Fibroblast of villous mesenchyme (primary cell): ENCODE data around the gene LRRC53. TPM values are rescaled to one million over a fixed set of nuclear protein-coding genes. Genes with fewer than 3 reads are reported as not detected.

ENCODE experiments used
- DNase-seq: peaks from one replicate; pipeline ENCODE4 v3.0.0-alpha.2; 2010; ENCODE audit warnings: low read depth
- H3K4me3 ChIP-seq: 2 replicates; pipeline ENCODE4 v1.5.1; 2011; ENCODE audit warnings: low read depth, mild to moderate bottlenecking, low read length
- total RNA-seq: library from RNA; depleted of rRNA; stranded (reverse); fragments of >200 nt; gene quantifications from 2 replicates; pipeline ENCODE4 v1.2.3, GENCODE V29; 2012
- TF ChIP-seq, protein P1 (sequence below): IDR thresholded peaks from 2 replicates; pipeline ENCODE4 v1.5.1; 2012; ENCODE audit warnings: low read depth, mild to moderate bottlenecking, low read length; ENCODE audit not compliant: insufficient read depth

Gene LRRC53
- total RNA-seq, 1 donor = not detected

DNA sequence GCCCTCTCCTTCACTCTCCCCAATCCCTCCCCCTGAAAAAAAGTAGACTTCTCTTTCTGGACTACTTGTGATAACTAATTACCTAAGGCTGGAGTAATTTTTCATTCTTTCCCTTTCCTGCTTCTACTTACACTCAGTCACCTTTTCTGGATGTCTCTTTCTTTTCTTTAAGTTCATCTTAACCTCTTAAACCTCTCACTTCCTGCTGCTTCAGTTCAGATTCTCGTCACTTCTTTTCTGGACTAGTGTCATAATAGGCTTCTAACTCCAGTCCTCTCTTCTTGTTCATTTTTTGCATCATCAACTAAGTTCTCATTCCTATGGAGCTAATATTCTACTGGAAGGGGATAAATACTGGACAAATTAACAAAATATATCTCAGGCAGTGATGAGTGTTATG is 75.4 kb downstream of the LRRC53 start:
- TF ChIP-seq, protein P1, sequence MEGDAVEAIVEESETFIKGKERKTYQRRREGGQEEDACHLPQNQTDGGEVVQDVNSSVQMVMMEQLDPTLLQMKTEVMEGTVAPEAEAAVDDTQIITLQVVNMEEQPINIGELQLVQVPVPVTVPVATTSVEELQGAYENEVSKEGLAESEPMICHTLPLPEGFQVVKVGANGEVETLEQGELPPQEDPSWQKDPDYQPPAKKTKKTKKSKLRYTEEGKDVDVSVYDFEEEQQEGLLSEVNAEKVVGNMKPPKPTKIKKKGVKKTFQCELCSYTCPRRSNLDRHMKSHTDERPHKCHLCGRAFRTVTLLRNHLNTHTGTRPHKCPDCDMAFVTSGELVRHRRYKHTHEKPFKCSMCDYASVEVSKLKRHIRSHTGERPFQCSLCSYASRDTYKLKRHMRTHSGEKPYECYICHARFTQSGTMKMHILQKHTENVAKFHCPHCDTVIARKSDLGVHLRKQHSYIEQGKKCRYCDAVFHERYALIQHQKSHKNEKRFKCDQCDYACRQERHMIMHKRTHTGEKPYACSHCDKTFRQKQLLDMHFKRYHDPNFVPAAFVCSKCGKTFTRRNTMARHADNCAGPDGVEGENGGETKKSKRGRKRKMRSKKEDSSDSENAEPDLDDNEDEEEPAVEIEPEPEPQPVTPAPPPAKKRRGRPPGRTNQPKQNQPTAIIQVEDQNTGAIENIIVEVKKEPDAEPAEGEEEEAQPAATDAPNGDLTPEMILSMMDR = no peak
- no peak overlapping the region for H3K4me3 ChIP-seq
- DNase-seq = no peak

- TF ChIP-seq, protein P1 = no peak
Measured at GRCh38 chr1:74436078-74436477, 76.3 kb downstream of the LRRC53 start.

GRCh38 chr1:74434321-74434720 is 78.1 kb downstream of the LRRC53 start:
- no peak overlapping the region for H3K4me3 ChIP-seq
- no peak for DNase-seq
- TF ChIP-seq, protein P1 = no peak

More at GRCh38 chr1:74436078-74436477, 76.3 kb downstream of the LRRC53 start:
- H3K4me3 ChIP-seq = no peak overlapping the region
- no peak for DNase-seq

GRCh38 chr1:74432325-74432724 is 80.1 kb downstream of the LRRC53 start:
- DNase-seq = no peak
- TF ChIP-seq, protein P1 = no peak
- H3K4me3 ChIP-seq = no peak overlapping the region

DNA sequence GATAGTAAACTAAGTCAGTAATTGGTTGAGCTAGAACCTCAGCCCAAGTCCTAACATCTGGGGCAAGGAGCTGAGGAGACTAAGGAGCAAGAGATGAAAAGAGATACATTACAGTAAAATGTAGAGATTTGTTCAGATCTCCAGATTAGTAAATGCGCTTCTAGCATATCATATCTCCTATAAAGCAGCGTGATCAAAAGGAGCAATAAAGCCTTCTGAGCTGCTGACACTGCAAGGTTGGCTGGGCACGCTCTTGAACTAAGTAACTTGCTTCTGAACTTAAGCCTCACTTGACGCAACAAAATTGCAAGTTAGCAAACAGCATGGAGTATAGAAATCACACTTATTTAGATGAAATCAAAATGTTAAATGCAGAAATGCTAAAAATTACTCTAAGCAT is 80.9 kb downstream of the LRRC53 start:
- no peak overlapping the region for H3K4me3 ChIP-seq
- no peak for DNase-seq
- TF ChIP-seq, protein P1 = no peak

DNA sequence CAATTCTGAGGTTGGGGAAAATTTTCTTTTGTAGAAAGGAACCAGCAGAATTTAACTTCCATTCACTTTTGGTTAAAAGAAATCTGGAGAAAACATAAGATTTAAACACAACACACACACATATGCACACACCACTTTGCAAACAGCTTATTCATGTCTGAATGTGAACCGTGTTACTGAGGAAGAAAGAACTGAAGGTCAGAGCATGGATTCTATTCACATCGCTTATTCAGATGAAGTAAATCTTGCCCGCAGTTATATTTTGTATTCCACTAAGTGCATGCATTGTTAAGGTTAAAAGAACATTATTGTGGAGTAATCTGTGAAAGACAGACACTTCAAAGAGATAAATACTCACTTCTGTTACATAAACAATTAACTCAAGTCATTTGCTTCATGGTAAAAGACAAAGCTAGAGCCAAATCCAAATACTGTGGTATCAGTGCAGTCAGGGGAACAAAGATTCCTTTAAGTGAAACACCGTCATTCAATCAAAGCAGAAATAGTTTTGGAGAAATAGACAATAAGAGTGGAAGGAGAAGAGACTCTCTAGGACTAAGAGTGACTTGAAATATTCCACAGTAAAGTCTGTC is 82.0 kb downstream of the LRRC53 start:
- H3K4me3 ChIP-seq = no peak overlapping the region
- TF ChIP-seq, protein P1 = no peak
- DNase-seq = no peak

GRCh38 chr1:74429580-74429979 is 82.8 kb downstream of the LRRC53 start:
- DNase-seq = no peak
- H3K4me3 ChIP-seq = no peak overlapping the region
- TF ChIP-seq, protein P1 = no peak
